BJ (cell line): ENCODE data around the gene TOX3. TPM values are rescaled to one million over a fixed set of nuclear protein-coding genes. Genes with fewer than 3 reads are reported as not detected.

Source experiments
- CTCF ChIA-PET: fragments of 350-600 bp; formaldehyde crosslinking; extraction: SDS; loops from one replicate; lab custom pipeline; 2021; ENCODE audit warnings: antibody characterized with exemption, inconsistent platforms; lab: Yijun Ruan, JAX
- POLR2A ChIA-PET: fragments of 300-600 bp; sonication (Branson Sonifier 250); formaldehyde crosslinking; extraction: SDS; loops from one replicate; lab custom pipeline; 2021; ENCODE audit warnings: antibody characterized with exemption; lab: Charles Lee
- DNase-seq: peaks from one replicate; pipeline ENCODE4 v3.0.0-alpha.2; 2011; ENCODE audit warnings: low read depth
- H3K27me3 ChIP-seq: 2 replicates; pipeline ENCODE4 v1.6.0; 2011; ENCODE audit warnings: low read length; ENCODE audit not compliant: control insufficient read depth, insufficient read depth
- H3K36me3 ChIP-seq: 2 replicates; pipeline ENCODE4 v1.5.1; 2011; ENCODE audit warnings: low read length; ENCODE audit not compliant: control insufficient read depth, insufficient read depth
- H3K4me3 ChIP-seq: 2 replicates; pipeline ENCODE4 v1.5.1; 2011; ENCODE audit warnings: low read depth, mild to moderate bottlenecking, control low read depth, low read length
- polyA plus RNA-seq: library from polyadenylated mRNA; depleted of rRNA; stranded (reverse); fragments of >200 nt; gene quantifications from 2 replicates; pipeline ENCODE4 v1.2.3, GENCODE V29; 2011
- TF ChIP-seq, protein P1 (sequence below): IDR thresholded peaks from 2 replicates; pipeline ENCODE4 v1.5.1; 2011; ENCODE audit warnings: low read depth, mild to moderate bottlenecking, control low read depth, inconsistent platforms, low read length, moderate library complexity; ENCODE audit not compliant: insufficient read depth

Gene TOX3
- polyA plus RNA-seq, 1 experiment: not detected

- Histone ChIP-seq H3K4me3 (no peak overlapping the region), H3K27me3 (no peaks in the 10 kb centered on the region), H3K36me3 (no peaks in the 10 kb centered on the region)
- ChIA-PET CTCF (no interaction called here), POLR2A (no interaction called here)
- no peak for DNase-seq
- TF ChIP-seq, protein P1, sequence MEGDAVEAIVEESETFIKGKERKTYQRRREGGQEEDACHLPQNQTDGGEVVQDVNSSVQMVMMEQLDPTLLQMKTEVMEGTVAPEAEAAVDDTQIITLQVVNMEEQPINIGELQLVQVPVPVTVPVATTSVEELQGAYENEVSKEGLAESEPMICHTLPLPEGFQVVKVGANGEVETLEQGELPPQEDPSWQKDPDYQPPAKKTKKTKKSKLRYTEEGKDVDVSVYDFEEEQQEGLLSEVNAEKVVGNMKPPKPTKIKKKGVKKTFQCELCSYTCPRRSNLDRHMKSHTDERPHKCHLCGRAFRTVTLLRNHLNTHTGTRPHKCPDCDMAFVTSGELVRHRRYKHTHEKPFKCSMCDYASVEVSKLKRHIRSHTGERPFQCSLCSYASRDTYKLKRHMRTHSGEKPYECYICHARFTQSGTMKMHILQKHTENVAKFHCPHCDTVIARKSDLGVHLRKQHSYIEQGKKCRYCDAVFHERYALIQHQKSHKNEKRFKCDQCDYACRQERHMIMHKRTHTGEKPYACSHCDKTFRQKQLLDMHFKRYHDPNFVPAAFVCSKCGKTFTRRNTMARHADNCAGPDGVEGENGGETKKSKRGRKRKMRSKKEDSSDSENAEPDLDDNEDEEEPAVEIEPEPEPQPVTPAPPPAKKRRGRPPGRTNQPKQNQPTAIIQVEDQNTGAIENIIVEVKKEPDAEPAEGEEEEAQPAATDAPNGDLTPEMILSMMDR: no peak
These were observed 17.7 kb downstream of the TOX3 start for GRCh38 chr16:52529226-52529625.

- ChIA-PET POLR2A (no interaction called here), CTCF (no interaction called here)
- Histone ChIP-seq H3K27me3 (no peaks in the 10 kb centered on the region), H3K36me3 (no peaks in the 10 kb centered on the region), H3K4me3 (no peak overlapping the region)
- TF ChIP-seq, protein P1: no peak
- DNase-seq: no peak
These were observed 18.4 kb downstream of the TOX3 start for GRCh38 chr16:52528393-52529065.

DNA sequence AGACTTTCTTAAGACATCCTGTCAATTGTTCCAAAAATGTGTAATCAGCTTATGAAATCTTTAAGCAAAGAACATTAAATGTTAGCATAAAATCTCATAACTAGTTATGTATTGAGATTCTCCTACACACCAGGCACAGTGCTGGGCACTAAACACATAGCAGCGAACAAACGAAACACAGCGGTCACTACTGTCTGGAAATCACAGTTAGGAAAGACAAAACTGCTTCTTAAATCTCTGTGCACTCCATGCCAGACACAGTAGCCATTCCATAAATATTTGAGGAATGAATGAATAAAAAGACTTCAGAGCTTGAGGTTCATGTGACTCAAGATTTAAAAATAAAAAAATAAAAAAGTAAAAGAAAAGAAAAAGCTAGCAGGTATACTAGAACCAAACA lies 20.1 kb downstream of the TOX3 start:
- no peak for DNase-seq
- Histone ChIP-seq H3K27me3 (no peaks in the 10 kb centered on the region), H3K36me3 (no peaks in the 10 kb centered on the region), H3K4me3 (no peak overlapping the region)
- ChIA-PET CTCF (no interaction called here), POLR2A (no interaction called here)
- TF ChIP-seq, protein P1: no peak

DNA sequence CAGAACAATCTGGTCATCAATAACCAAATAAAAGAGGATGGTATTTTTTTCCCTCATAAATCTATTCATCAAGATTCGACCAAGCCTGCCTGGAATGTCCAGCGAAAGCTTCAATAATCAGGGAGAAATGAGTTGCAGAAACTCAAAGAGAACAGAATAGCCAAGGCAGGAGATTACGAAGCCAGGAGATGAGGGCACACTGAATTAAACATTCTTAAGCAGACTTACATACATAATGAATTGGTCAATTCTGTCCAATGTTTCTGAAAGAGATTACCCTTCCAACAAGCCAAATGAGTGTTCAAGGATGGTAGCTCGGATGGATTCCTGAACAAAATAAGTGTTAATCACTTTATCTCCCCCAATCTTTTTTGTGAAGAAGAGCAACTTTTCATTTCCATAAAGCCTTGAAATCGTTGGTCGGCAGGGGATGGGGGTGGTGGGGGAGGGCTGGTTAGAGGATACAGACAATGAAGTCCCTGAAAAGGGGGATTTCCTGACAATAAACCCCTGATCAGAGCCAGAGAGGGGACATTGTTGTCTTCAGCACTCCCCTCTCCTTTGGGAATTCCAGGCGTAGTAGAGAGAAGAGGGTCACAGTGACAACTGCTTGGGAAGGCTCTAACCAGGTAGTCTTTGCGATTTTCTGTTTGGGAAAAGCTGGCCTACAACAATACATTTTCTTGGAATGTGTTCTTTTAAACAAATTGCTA lies 20.7 kb downstream of the TOX3 start:
- CTCF ChIA-PET: no interaction called here
- POLR2A ChIA-PET: no interaction called here
- no peak for DNase-seq
- Histone ChIP-seq H3K4me3 (no peak overlapping the region), H3K36me3 (no peaks in the 10 kb centered on the region), H3K27me3 (no peaks in the 10 kb centered on the region)
- TF ChIP-seq, protein P1: no peak

DNA sequence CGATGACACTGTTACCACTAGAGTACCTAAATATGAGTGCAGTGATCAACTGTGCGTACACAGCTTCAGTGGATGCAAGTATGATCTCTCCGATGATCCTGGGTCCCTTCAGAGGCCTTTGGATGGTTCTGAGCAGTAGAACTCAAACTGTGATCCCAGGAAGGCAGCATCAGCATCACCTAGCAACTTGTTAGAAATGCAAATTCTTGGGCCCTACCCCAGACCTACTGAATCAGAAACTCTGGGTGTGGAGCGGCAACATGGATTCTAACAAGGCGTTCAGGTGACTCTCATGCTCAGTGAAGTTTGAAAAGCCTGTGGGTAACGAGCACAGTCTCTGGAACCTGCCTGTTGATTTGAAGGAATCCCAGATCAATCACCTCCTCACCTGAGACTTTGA lies 25.4 kb downstream of the TOX3 start:
- POLR2A ChIA-PET: no interaction called here
- DNase-seq: no peak
- Histone ChIP-seq H3K36me3 (no peaks in the 10 kb centered on the region), H3K27me3 (no peaks in the 10 kb centered on the region), H3K4me3 (no peak overlapping the region)
- TF ChIP-seq, protein P1: no peak
- CTCF ChIA-PET: no interaction called here
